HCT116 (cell line): ENCODE results near the gene MAML3. TPM values are rescaled to one million over a fixed set of nuclear protein-coding genes. Genes with fewer than 3 reads are reported as not detected.

Experiments
- ATAC-seq: fragments of 200-7000 bp; cut with Tn5 transposase; 2 replicates; pipeline ENCODE4 v1.9.1; 2020; ENCODE audit warnings: mild to moderate bottlenecking, moderate library complexity
- BruUV-seq: library from RNA; stranded (reverse); fragments of 400-500 nt; replicated peaks from 2 replicates; lab custom pipeline; 2021; lab: Mats Ljungman, UMichigan
- CTCF ChIA-PET: fragments of 300-600 bp; sonication (Branson Sonifier 250); formaldehyde crosslinking; loops from one replicate; lab custom pipeline; 2021; ENCODE audit warnings: antibody characterized with exemption; lab: Charles Lee
- POLR2A ChIA-PET: fragments of 300-600, 350-600 bp; sonication (Branson Sonifier 250); formaldehyde crosslinking; loops from one replicate; lab custom pipeline; 2021; ENCODE audit warnings: antibody characterized with exemption; lab: Charles Lee
- RAD21 ChIA-PET, 2 experiments: fragments of 300-600 bp; sonication (Branson Sonifier 250); formaldehyde crosslinking; loops; one replicate each; lab custom pipeline; 2023; ENCODE audit warnings: low total read pairs in 2 of 2; ENCODE audit not compliant: uncharacterized antibody in 2 of 2, unreplicated experiment in 2 of 2, low non-redundant PET in 1 of 2; lab: Charles Lee
- DNase-seq: peaks from one replicate; pipeline ENCODE4 v3.0.0-alpha.2; 2010; ENCODE audit warnings: low read depth, low spot score
- H2AFZ ChIP-seq: fragments of 200-600 bp; shearing (Covaris generic), sonication (generic); 2 replicates; pipeline ENCODE4 v1.6.1; 2017; ENCODE audit warnings: low read depth, mixed run types, mixed read lengths, antibody characterized with exemption, low read length; ENCODE audit not compliant: poor library complexity, severe bottlenecking
- H3K27ac ChIP-seq: 2 replicates; pipeline ENCODE4 v1.5.1; 2012; ENCODE audit warnings: low read depth, low read length
- H3K27me3 ChIP-seq: fragments of 200-600 bp; sonication (generic); 2 replicates; pipeline ENCODE4 v1.6.1; 2016; ENCODE audit warnings: mixed run types, low read length, mixed read lengths; ENCODE audit not compliant: insufficient read depth
- H3K36me3 ChIP-seq, 2 experiments: fragments of 200-500 bp in 1 of 2; fragments of 200-600 bp in 1 of 2; sonication (Bioruptor generic) in 1 of 2; sonication (generic) in 1 of 2; 2 replicates each; pipeline versions ENCODE4 v1.5.1 to v1.6.1; 2014 to 2016; ENCODE audit warnings: low read length in 2 of 2, inconsistent platforms in 1 of 2, mixed read lengths in 1 of 2, mixed run types in 1 of 2; ENCODE audit not compliant: insufficient read depth in 2 of 2, control insufficient read depth in 1 of 2
- H3K4me1 ChIP-seq, 2 experiments: fragments of 200-600 bp in 1 of 2; sonication (generic) in 1 of 2; 2 replicates each; pipeline versions ENCODE4 v1.5.1 to v1.6.1; 2012 to 2017; ENCODE audit warnings: low read length in 2 of 2, inconsistent platforms in 1 of 2, mild to moderate bottlenecking in 1 of 2, mixed read lengths in 1 of 2, mixed run types in 1 of 2, moderate library complexity in 1 of 2; ENCODE audit not compliant: insufficient read depth in 2 of 2, control insufficient read depth in 1 of 2
- H3K4me2 ChIP-seq: fragments of 200-600 bp; sonication (generic); 2 replicates; pipeline ENCODE4 v1.6.1; 2017; ENCODE audit warnings: mixed run types, low read length, mixed read lengths
- H3K4me3 ChIP-seq, 2 experiments: fragments of 200-600 bp in 1 of 2; sonication (generic) in 1 of 2; replicated peaks in 1 of 2; 2 replicates each; pipeline ENCODE4 v1.5.1; 2011 to 2016; ENCODE audit warnings: low read length in 2 of 2, control low read depth in 1 of 2, low read depth in 1 of 2, mild to moderate bottlenecking in 1 of 2, mixed read lengths in 1 of 2, mixed run types in 1 of 2
- H3K79me2 ChIP-seq: fragments of 200-600 bp; sonication (generic); 2 replicates; pipeline ENCODE4 v1.6.1; 2017; ENCODE audit warnings: mild to moderate bottlenecking, mixed run types, low read length, moderate library complexity, mixed read lengths; ENCODE audit not compliant: insufficient read depth
- H3K9ac ChIP-seq: fragments of 200-600 bp; sonication (generic); 2 replicates; pipeline ENCODE4 v1.6.1; 2016; ENCODE audit warnings: low read length, mixed read lengths
- H3K9me2 ChIP-seq: fragments of 200-600 bp; sonication (generic), shearing (Covaris generic); 2 replicates; pipeline ENCODE4 v1.6.1; 2017; ENCODE audit warnings: mixed run types, mild to moderate bottlenecking, moderate library complexity; ENCODE audit not compliant: insufficient read depth
- H3K9me3 ChIP-seq, 2 experiments: fragments of 200-500 bp in 1 of 2; fragments of 200-600 bp in 1 of 2; sonication (Bioruptor generic) in 1 of 2; sonication (generic) in 1 of 2; 2 replicates each; pipeline ENCODE4 v1.6.1; 2014 to 2017; ENCODE audit warnings: low read length in 2 of 2, mixed read lengths in 2 of 2, inconsistent platforms in 1 of 2, low read depth in 1 of 2, mild to moderate bottlenecking in 1 of 2, mixed run types in 1 of 2, moderate library complexity in 1 of 2; ENCODE audit not compliant: control insufficient read depth in 1 of 2, insufficient read depth in 1 of 2
- H4K20me1 ChIP-seq: fragments of 200-600 bp; sonication (generic), shearing (Covaris generic); 2 replicates; pipeline ENCODE4 v1.6.1; 2017; ENCODE audit warnings: mixed run types, mild to moderate bottlenecking, moderate library complexity; ENCODE audit not compliant: insufficient read depth
- ATF3 ChIP-seq: IDR thresholded peaks from 2 replicates; pipeline ENCODE4 v1.6.1; 2012
- CBX3 ChIP-seq: IDR thresholded peaks from 2 replicates; pipeline ENCODE4 v1.6.1; 2012; ENCODE audit warnings: low read depth
- CEBPB ChIP-seq: IDR thresholded peaks from 2 replicates; pipeline ENCODE4 v1.6.1; 2012; ENCODE audit warnings: low read depth
- CTCF ChIP-seq, 3 experiments: fragments of 200-600 bp in 1 of 3; sonication (generic) in 1 of 3; IDR thresholded peaks in 2 of 3; conservative IDR thresholded peaks in 1 of 3; 2 replicates each; pipeline ENCODE4 v1.5.1; 2012 to 2017; ENCODE audit warnings: low read depth in 2 of 3, low read length in 2 of 3, antibody characterized with exemption in 1 of 3, borderline replicate concordance in 1 of 3, control low read depth in 1 of 3, mild to moderate bottlenecking in 1 of 3, mixed read lengths in 1 of 3, mixed run types in 1 of 3, moderate library complexity in 1 of 3; ENCODE audit not compliant: insufficient read depth in 1 of 3
- ELF1 ChIP-seq: IDR thresholded peaks from 2 replicates; pipeline ENCODE4 v1.6.1; 2012; ENCODE audit warnings: low read depth, borderline replicate concordance
- FOSL1 ChIP-seq: IDR thresholded peaks from 2 replicates; pipeline ENCODE4 v1.6.1; 2012; ENCODE audit warnings: low read depth
- JUND ChIP-seq: IDR thresholded peaks from 2 replicates; pipeline ENCODE4 v1.6.1; 2012
- MAX ChIP-seq: IDR thresholded peaks from 2 replicates; pipeline ENCODE4 v1.6.1; 2012
- SIN3A ChIP-seq: IDR thresholded peaks from 2 replicates; pipeline ENCODE4 v1.6.1; 2012; ENCODE audit warnings: low read depth
- SP1 ChIP-seq: IDR thresholded peaks from 2 replicates; pipeline ENCODE4 v1.6.1; 2012; ENCODE audit warnings: low read depth
- TCF7L2 ChIP-seq: IDR thresholded peaks from 2 replicates; pipeline ENCODE4 v1.7.0; 2011; ENCODE audit warnings: borderline replicate concordance, inconsistent platforms; ENCODE audit not compliant: insufficient read depth, insufficient read length; ENCODE audit errors: extremely low read depth
- intact Hi-C: fragments of 100-400 bp; cut with micrococcal nuclease; formaldehyde crosslinking; loops from 2 replicates; pipeline ENCODE4 v1.10.0; 2022
- total RNA-seq: library from RNA; stranded (reverse); gene quantifications from one replicate; pipeline ENCODE4 v1.2.1, GENCODE V29; 2021; ENCODE audit not compliant: unreplicated experiment

MAML3 gene
- total RNA-seq, 1 experiment from 2014 or later = 3.1 TPM

- H3K36me3 ChIP-seq = no peaks in the 10 kb centered on the region
- no peaks in the 10 kb centered on the region for H3K79me2 ChIP-seq
- no peaks in the 10 kb centered on the region for H3K9me2 ChIP-seq
- ATAC-seq (no peak), DNase-seq (no peak)
- TF ChIP-seq FOSL1 (no peak), ELF1 (no peak)
- no peaks in the 10 kb centered on the region for H3K4me1 ChIP-seq
- no peaks in the 10 kb centered on the region for H4K20me1 ChIP-seq
- ChIA-PET POLR2A (no interaction called here), RAD21 (no interaction called here), CTCF (no interaction called here)
- no peak overlapping the region for H2AFZ ChIP-seq
- no peak overlapping the region for H3K4me3 ChIP-seq
- H3K27me3 ChIP-seq = no peaks in the 10 kb centered on the region
- intact Hi-C loops = no loop called here
- H3K9ac ChIP-seq = no peak overlapping the region
- no peaks in the 10 kb centered on the region for H3K9me3 ChIP-seq
- no peak overlapping the region for H3K27ac ChIP-seq
- no peak overlapping the region for H3K4me2 ChIP-seq
- BruUV-seq = no TSS peak
Observed at GRCh38 chr4:139674875-139675550, 479.0 kb downstream of the MAML3 start.

- no peaks in the 10 kb centered on the region for H3K27me3 ChIP-seq
- H3K9ac ChIP-seq = no peak overlapping the region
- DNase-seq (no peak), ATAC-seq (no peak)
- RAD21 ChIA-PET = no interaction called here
- no peak overlapping the region for H3K4me2 ChIP-seq
- H4K20me1 ChIP-seq = no peaks in the 10 kb centered on the region
- POLR2A ChIA-PET = no interaction called here
- no peaks in the 10 kb centered on the region for H3K36me3 ChIP-seq
- H3K9me2 ChIP-seq = no peaks in the 10 kb centered on the region
- H3K4me1 ChIP-seq = no peaks in the 10 kb centered on the region
- no peak for TF ChIP-seq JUND
- no peak for TF ChIP-seq CEBPB
- no peak for TF ChIP-seq MAX
- no peak for TF ChIP-seq ATF3
- no peak for TF ChIP-seq CBX3
- TF ChIP-seq SIN3A = no peak
- no peak for TF ChIP-seq TCF7L2
- no peak for TF ChIP-seq CTCF (IDR thresholded peaks at IDR 0.05 in 2 of 3, conservative IDR thresholded peaks at IDR 0.05 in 1 of 3; ENCODE audit: borderline replicate concordance in 1 of 3, insufficient read depth in 1 of 3, low read depth in 2 of 3, low read length in 2 of 3)
- no peak for TF ChIP-seq SP1
- TF ChIP-seq, all 23 proteins: peak for 0
- no peak overlapping the region for H3K4me3 ChIP-seq
- H3K27ac ChIP-seq = no peak overlapping the region
- BruUV-seq = no TSS peak
- no peak overlapping the region for H2AFZ ChIP-seq
- CTCF ChIA-PET = no interaction called here
- intact Hi-C loops = no loop called here
- H3K9me3 ChIP-seq = no peaks in the 10 kb centered on the region
- no peaks in the 10 kb centered on the region for H3K79me2 ChIP-seq
Observed at GRCh38 chr4:139672732-139673131, 481.3 kb downstream of the MAML3 start.
